MM.1S (cell line): Measurements from ENCODE around the gene KPRP.

Experiments
- DNase-seq: peaks from one replicate; pipeline ENCODE4 v3.0.0-alpha.2; 2015
- H2AFZ ChIP-seq: fragments of 300-600 bp; sonication (generic); 2 replicates; pipeline ENCODE4 v1.6.0; 2016; ENCODE audit warnings: antibody characterized with exemption, low read length
- H3F3A ChIP-seq: fragments of 300-600 bp; sonication (generic); 2 replicates; pipeline ENCODE4 v1.6.1; 2016; ENCODE audit warnings: mild to moderate bottlenecking, antibody characterized with exemption, low read length, moderate library complexity, mixed read lengths; ENCODE audit not compliant: insufficient read depth
- H3K27ac ChIP-seq: fragments of 300-600 bp; sonication (generic); 2 replicates; pipeline ENCODE4 v1.5.1; 2016; ENCODE audit warnings: mild to moderate bottlenecking, low read length
- H3K27me3 ChIP-seq: fragments of 300-600 bp; sonication (generic); replicated peaks from 2 replicates; pipeline ENCODE4 v1.6.0; 2016; ENCODE audit warnings: low read length; ENCODE audit not compliant: insufficient read depth
- H3K36me3 ChIP-seq: fragments of 300-600 bp; sonication (generic); replicated peaks from 2 replicates; pipeline ENCODE4 v1.6.1; 2016; ENCODE audit warnings: mild to moderate bottlenecking, low read length, mixed read lengths; ENCODE audit not compliant: insufficient read depth
- H3K4me1 ChIP-seq: fragments of 300-600 bp; sonication (generic); 2 replicates; pipeline ENCODE4 v1.6.1; 2016; ENCODE audit warnings: low read length, mixed read lengths
- H3K4me2 ChIP-seq: fragments of 300-600 bp; sonication (generic); 2 replicates; pipeline ENCODE4 v1.6.0; 2016; ENCODE audit warnings: low read depth, low read length
- H3K4me3 ChIP-seq: fragments of 300-600 bp; sonication (generic); 2 replicates; pipeline ENCODE4 v1.5.1; 2016; ENCODE audit warnings: low read length, mixed read lengths
- H3K79me2 ChIP-seq: fragments of 300-600 bp; sonication (generic); 2 replicates; pipeline ENCODE4 v1.6.1; 2016; ENCODE audit warnings: mixed run types, low read length, mixed read lengths
- H3K9ac ChIP-seq: fragments of 300-600 bp; sonication (generic); 2 replicates; pipeline ENCODE4 v1.6.1; 2016; ENCODE audit warnings: low read length, mixed read lengths
- H3K9me2 ChIP-seq: fragments of 300-600 bp; sonication (generic); replicated peaks from 2 replicates; pipeline ENCODE4 v1.6.1; 2016; ENCODE audit warnings: mild to moderate bottlenecking, low read length, mixed read lengths; ENCODE audit not compliant: insufficient read depth
- H3K9me3 ChIP-seq: fragments of 300-600 bp; sonication (generic); replicated peaks from 2 replicates; pipeline ENCODE4 v1.6.1; 2016; ENCODE audit warnings: mild to moderate bottlenecking, low read length, mixed read lengths; ENCODE audit not compliant: insufficient read depth
- H4K20me1 ChIP-seq: fragments of 300-600 bp; sonication (generic); 2 replicates; pipeline ENCODE4 v1.6.1; 2016; ENCODE audit warnings: mild to moderate bottlenecking, low read length, moderate library complexity, mixed read lengths; ENCODE audit not compliant: insufficient read depth
- EZH2 ChIP-seq: fragments of 300-600 bp; sonication (generic); optimal IDR thresholded peaks from 2 replicates; pipeline ENCODE3; 2017; ENCODE audit warnings: low read depth, mild to moderate bottlenecking, antibody characterized with exemption, low read length, mixed read lengths
- EZH2phosphoT487 ChIP-seq: fragments of 300-600 bp; sonication (generic); IDR thresholded peaks from 2 replicates; pipeline ENCODE4 v1.6.1; 2018; ENCODE audit warnings: antibody characterized with exemption, low read length
- TF ChIP-seq, protein P1 (sequence below): fragments of 300-600 bp; sonication (generic); IDR thresholded peaks from 2 replicates; pipeline ENCODE4 v1.5.1; 2016; ENCODE audit warnings: antibody characterized with exemption, low read length, mixed read lengths

KPRP gene

GRCh38 chr1:152770411-152770810, 12.6 kb downstream of the KPRP start:
- Histone ChIP-seq H3K4me2 (no peak overlapping the region), H4K20me1 (no peaks in the 10 kb centered on the region), H3K27ac (no peak overlapping the region), H3K36me3 (no peaks in the 10 kb centered on the region), H3K79me2 (no peaks in the 10 kb centered on the region), H3K9me2 (no peaks in the 10 kb centered on the region), H3K27me3 (no peaks in the 10 kb centered on the region), H3K9me3 (no peaks in the 10 kb centered on the region), H3K9ac (no peak overlapping the region), H2AFZ (no peak overlapping the region), H3F3A (no peaks in the 10 kb centered on the region), H3K4me1 (no peaks in the 10 kb centered on the region), H3K4me3 (no peak overlapping the region)
- DNase-seq: no peak
- no peak for TF ChIP-seq EZH2
- TF ChIP-seq, protein P1, sequence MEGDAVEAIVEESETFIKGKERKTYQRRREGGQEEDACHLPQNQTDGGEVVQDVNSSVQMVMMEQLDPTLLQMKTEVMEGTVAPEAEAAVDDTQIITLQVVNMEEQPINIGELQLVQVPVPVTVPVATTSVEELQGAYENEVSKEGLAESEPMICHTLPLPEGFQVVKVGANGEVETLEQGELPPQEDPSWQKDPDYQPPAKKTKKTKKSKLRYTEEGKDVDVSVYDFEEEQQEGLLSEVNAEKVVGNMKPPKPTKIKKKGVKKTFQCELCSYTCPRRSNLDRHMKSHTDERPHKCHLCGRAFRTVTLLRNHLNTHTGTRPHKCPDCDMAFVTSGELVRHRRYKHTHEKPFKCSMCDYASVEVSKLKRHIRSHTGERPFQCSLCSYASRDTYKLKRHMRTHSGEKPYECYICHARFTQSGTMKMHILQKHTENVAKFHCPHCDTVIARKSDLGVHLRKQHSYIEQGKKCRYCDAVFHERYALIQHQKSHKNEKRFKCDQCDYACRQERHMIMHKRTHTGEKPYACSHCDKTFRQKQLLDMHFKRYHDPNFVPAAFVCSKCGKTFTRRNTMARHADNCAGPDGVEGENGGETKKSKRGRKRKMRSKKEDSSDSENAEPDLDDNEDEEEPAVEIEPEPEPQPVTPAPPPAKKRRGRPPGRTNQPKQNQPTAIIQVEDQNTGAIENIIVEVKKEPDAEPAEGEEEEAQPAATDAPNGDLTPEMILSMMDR: no peak
- TF ChIP-seq EZH2phosphoT487: no peak

- Histone ChIP-seq H3K9me2 (no peaks in the 10 kb centered on the region), H2AFZ (no peak within 1 kb of the TSS), H3K9ac (no peak within 1 kb of the TSS), H3K4me3 (no peak within 1 kb of the TSS), H4K20me1 (no peaks in the 10 kb centered on the region), H3F3A (no peaks in the 10 kb centered on the region), H3K4me2 (no peak within 1 kb of the TSS), H3K27me3 (no peaks in the 10 kb centered on the region), H3K9me3 (no peaks in the 10 kb centered on the region), H3K27ac (no peak within 1 kb of the TSS), H3K36me3 (no peaks in the 10 kb centered on the region), H3K4me1 (no peaks in the 10 kb centered on the region), H3K79me2 (no peaks in the 10 kb centered on the region)
- DNase-seq: no peak
- TF ChIP-seq EZH2phosphoT487: no peak
- TF ChIP-seq, protein P1: no peak
- TF ChIP-seq EZH2: no peak
Observed at GRCh38 chr1:152774875-152775274, 17.1 kb downstream of the KPRP start, which contains the start of gene LCE1F. TSS of gene LCE1F (plus strand) at chr1:152775140. CDS start at chr1:152776372, 1,232 bp downstream.

DNA sequence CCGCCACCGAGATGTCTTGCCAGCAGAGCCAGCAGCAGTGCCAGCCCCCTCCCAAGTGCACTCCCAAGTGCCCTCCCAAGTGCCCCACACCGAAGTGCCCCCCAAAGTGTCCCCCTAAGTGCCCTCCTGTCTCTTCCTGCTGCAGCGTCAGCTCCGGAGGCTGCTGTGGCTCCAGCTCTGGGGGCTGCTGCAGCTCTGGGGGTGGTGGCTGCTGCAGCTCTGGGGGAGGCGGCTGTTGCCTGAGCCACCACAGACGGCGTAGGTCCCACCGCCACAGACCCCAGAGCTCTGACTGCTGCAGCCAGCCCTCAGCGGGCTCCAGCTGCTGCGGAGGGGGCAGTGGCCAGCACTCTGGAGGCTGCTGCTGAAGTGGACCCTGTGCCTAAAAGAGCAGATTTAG, 18.5 kb downstream of the KPRP start:
- Histone ChIP-seq H3K27me3 (no peaks in the 10 kb centered on the region), H3K9ac (no peak overlapping the region), H3K9me2 (no peaks in the 10 kb centered on the region), H3K36me3 (no peaks in the 10 kb centered on the region), H3K79me2 (no peaks in the 10 kb centered on the region), H3K27ac (no peak overlapping the region), H2AFZ (no peak overlapping the region), H3K4me2 (no peak overlapping the region), H3F3A (no peaks in the 10 kb centered on the region), H3K4me3 (no peak overlapping the region), H3K4me1 (no peaks in the 10 kb centered on the region), H4K20me1 (no peaks in the 10 kb centered on the region), H3K9me3 (no peaks in the 10 kb centered on the region)
- no peak for DNase-seq
- TF ChIP-seq EZH2 (no peak), EZH2phosphoT487 (no peak)
- TF ChIP-seq, protein P1: no peak
